Liver (tissue), 9 donors: ENCODE results near the gene SQOR. TPM values are rescaled to one million over a fixed set of nuclear protein-coding genes. Genes with fewer than 3 reads are reported as not detected.
A peak's percentile ranks its signal among the peaks of the same experiment; 100 is the strongest.

Experiments
- DNase-seq: peaks from one replicate; pipeline ENCODE4 v3.0.0-alpha.2; 2017; ENCODE audit warnings: low spot score
- H3K27ac ChIP-seq, 2 donors: one replicate each; pipeline ENCODE4 v1.7.0; 2013; ENCODE audit warnings: inconsistent platforms in 2 of 2, low read length in 2 of 2, control low read depth in 1 of 2, low read depth in 1 of 2, mild to moderate bottlenecking in 1 of 2
- H3K27me3 ChIP-seq, 4 donors: one replicate each; pipeline versions ENCODE4 v1.6.1 to v1.7.0; 2013; ENCODE audit warnings: low read length in 3 of 4, inconsistent platforms in 1 of 4, mild to moderate bottlenecking in 1 of 4, moderate library complexity in 1 of 4; ENCODE audit not compliant: control insufficient read depth in 4 of 4, insufficient read depth in 4 of 4
- H3K36me3 ChIP-seq, 4 donors: one replicate each; pipeline versions ENCODE4 v1.6.1 to v1.7.0; 2013; ENCODE audit warnings: low read length in 3 of 4, mild to moderate bottlenecking in 3 of 4, low read depth in 1 of 4, moderate library complexity in 1 of 4; ENCODE audit not compliant: control insufficient read depth in 4 of 4, insufficient read depth in 3 of 4
- H3K4me1 ChIP-seq, 4 donors: one replicate each; pipeline versions ENCODE4 v1.6.1 to v1.7.0; 2013; ENCODE audit warnings: low read length in 3 of 4, mild to moderate bottlenecking in 3 of 4, moderate library complexity in 1 of 4; ENCODE audit not compliant: control insufficient read depth in 4 of 4, insufficient read depth in 4 of 4
- H3K4me3 ChIP-seq, 3 donors: one replicate each; pipeline versions ENCODE4 v1.6.1 to v1.7.0; 2013; ENCODE audit warnings: low read length in 3 of 3, control low read depth in 1 of 3, low read depth in 1 of 3, mild to moderate bottlenecking in 1 of 3
- H3K9ac ChIP-seq, 2 donors: one replicate each; pipeline ENCODE4 v1.7.0; 2013; ENCODE audit warnings: low read length in 2 of 2, mild to moderate bottlenecking in 2 of 2, moderate library complexity in 2 of 2, control low read depth in 1 of 2, low read depth in 1 of 2
- H3K9me3 ChIP-seq, 4 donors: one replicate each; pipeline versions ENCODE4 v1.6.1 to v1.7.0; 2013; ENCODE audit warnings: low read length in 3 of 4; ENCODE audit not compliant: control insufficient read depth in 4 of 4
- ATF3 ChIP-seq: IDR thresholded peaks from 2 replicates; pipeline ENCODE4 v1.6.1; 2016; ENCODE audit warnings: antibody characterized with exemption
- EGR1 ChIP-seq, 2 donors: IDR thresholded peaks; 2 replicates each; pipeline ENCODE4 v1.6.1; 2016 to 2018; ENCODE audit warnings: antibody characterized with exemption in 2 of 2, low read depth in 2 of 2
- FOXA1 ChIP-seq: IDR thresholded peaks from 2 replicates; pipeline ENCODE4 v1.6.1; 2016; ENCODE audit warnings: antibody characterized with exemption
- FOXA2 ChIP-seq: IDR thresholded peaks from 2 replicates; pipeline ENCODE4 v1.6.1; 2016; ENCODE audit warnings: antibody characterized with exemption
- GABPA ChIP-seq, 2 donors: IDR thresholded peaks in 1 of 2; conservative IDR thresholded peaks in 1 of 2; 2 replicates each; pipeline ENCODE4 v1.6.1; 2016; ENCODE audit warnings: antibody characterized with exemption in 2 of 2, mild to moderate bottlenecking in 1 of 2, moderate library complexity in 1 of 2
- HNF4A ChIP-seq, 2 donors: conservative IDR thresholded peaks; 2 replicates each; pipeline ENCODE4 v1.6.1; 2016; ENCODE audit warnings: antibody characterized with exemption in 2 of 2, mild to moderate bottlenecking in 2 of 2
- MAX ChIP-seq: IDR thresholded peaks from 2 replicates; pipeline ENCODE4 v1.6.1; 2016; ENCODE audit warnings: antibody characterized with exemption
- RXRA ChIP-seq, 2 donors: IDR thresholded peaks; 2 replicates each; pipeline ENCODE4 v1.6.1; 2017 to 2018; ENCODE audit warnings: antibody characterized with exemption in 2 of 2, mild to moderate bottlenecking in 1 of 2
- SP1 ChIP-seq: IDR thresholded peaks from 2 replicates; pipeline ENCODE4 v1.6.1; 2018; ENCODE audit warnings: antibody characterized with exemption, mild to moderate bottlenecking
- TAF1 ChIP-seq: conservative IDR thresholded peaks from 2 replicates; pipeline ENCODE4 v1.6.1; 2016; ENCODE audit warnings: antibody characterized with exemption, mild to moderate bottlenecking
- YY1 ChIP-seq: IDR thresholded peaks from 2 replicates; pipeline ENCODE4 v1.6.1; 2016; ENCODE audit warnings: antibody characterized with exemption, mild to moderate bottlenecking
- ZBTB33 ChIP-seq: IDR thresholded peaks from 2 replicates; pipeline ENCODE4 v1.6.1; 2016; ENCODE audit warnings: antibody characterized with exemption
- WGBS: extraction: QIAGEN DNeasy Blood & Tissue Kit; methylation state at CpG from one replicate; pipeline ENCODE4 v1.1.7; 2013; 5-methylcytosine and 5-hydroxymethylcytosine counted together
- polyA plus RNA-seq, 2 donors: library from polyadenylated mRNA; stranded (reverse) in 1 of 2; unstranded in 1 of 2; fragments of 200-250 nt in 1 of 2; fragments of >200 nt in 1 of 2; fragmentation: Nextera tagmentation in 1 of 2; extraction: Ambion mirVana in 1 of 2; gene quantifications; one replicate each; pipeline versions ENCODE4 v1.2.1 to v1.2.3, GENCODE V29; 2013 to 2015
- total RNA-seq, 2 donors: library from RNA; depleted of rRNA; stranded (reverse); fragments of >200 nt; gene quantifications; one replicate each; pipeline ENCODE4 v1.2.3, GENCODE V29; 2014
- donor health status: healthy.
- donor health status: healthy.
- donor health status: healthy.
- donor health status: healthy.
- donor health status: healthy.

Gene SQOR
- total and polyA plus RNA-seq, 4 donors: 29.6 to 41.7 (median 35.1) TPM

- no peak for DNase-seq
- no peak overlapping the region for H3K27ac ChIP-seq
- no peaks in the 10 kb centered on the region for H3K27me3 ChIP-seq
- peaks cover under 1 to 26% (median 13%) of the 10 kb centered on the region in 4 donors for H3K36me3 ChIP-seq
- H3K9me3 ChIP-seq: no peaks in the 10 kb centered on the region
- TF ChIP-seq RXRA (IDR thresholded peaks at IDR 0.05): no peak
- no peak for TF ChIP-seq HNF4A (conservative IDR thresholded peaks at IDR 0.05)
- no peak for TF ChIP-seq GABPA (IDR thresholded peaks at IDR 0.05 in 1 of 2, conservative IDR thresholded peaks at IDR 0.05 in 1 of 2)
- TF ChIP-seq SP1: no peak
- no peak for TF ChIP-seq EGR1 (IDR thresholded peaks at IDR 0.05; ENCODE audit: low read depth in 2 of 2)
- no peak for TF ChIP-seq TAF1
- TF ChIP-seq MAX: no peak
- no peak for TF ChIP-seq ZBTB33
- no peak for TF ChIP-seq YY1
- no peak for TF ChIP-seq FOXA1
- H3K4me3 ChIP-seq: no peak overlapping the region
- WGBS: 81% methylated on average over 8 of the region's 8 CpGs
- H3K4me1 ChIP-seq: peaks cover 3 to 14% (median 8%) of the 10 kb centered on the region in 4 donors
- no peak overlapping the region for H3K9ac ChIP-seq
Measured at GRCh38 chr15:45657764-45658545, 23.1 kb downstream of the SQOR start.

GRCh38 chr15:45660231-45660979 is 25.6 kb downstream of the SQOR start:
- H3K27ac ChIP-seq: no peak overlapping the region
- H3K27me3 ChIP-seq: no peaks in the 10 kb centered on the region
- no peak overlapping the region for H3K9ac ChIP-seq
- H3K4me1 ChIP-seq: peaks cover 7 to 11% (median 8%) of the 10 kb centered on the region in 4 donors
- TF ChIP-seq HNF4A (conservative IDR thresholded peaks at IDR 0.05): peak in 1 of 2 donors; percentile 52
- no peak for TF ChIP-seq SP1
- TF ChIP-seq RXRA (IDR thresholded peaks at IDR 0.05): no peak
- no peak for TF ChIP-seq ZBTB33
- no peak for TF ChIP-seq FOXA2
- no peak for TF ChIP-seq ATF3
- 79% methylated on average over 5 of the region's 5 CpGs for WGBS
- no peaks in the 10 kb centered on the region for H3K9me3 ChIP-seq
- H3K36me3 ChIP-seq: peaks cover 3 to 34% (median 22%) of the 10 kb centered on the region in 4 donors
- DNase-seq: no peak
- no peak overlapping the region for H3K4me3 ChIP-seq
